CMK (cell line): Measurements from ENCODE around the gene ELMO1.

Experiments used
- DNase-seq: peaks from one replicate; pipeline ENCODE4 v3.0.0-alpha.2; 2010; ENCODE audit warnings: low read depth

ELMO1 gene

DNA sequence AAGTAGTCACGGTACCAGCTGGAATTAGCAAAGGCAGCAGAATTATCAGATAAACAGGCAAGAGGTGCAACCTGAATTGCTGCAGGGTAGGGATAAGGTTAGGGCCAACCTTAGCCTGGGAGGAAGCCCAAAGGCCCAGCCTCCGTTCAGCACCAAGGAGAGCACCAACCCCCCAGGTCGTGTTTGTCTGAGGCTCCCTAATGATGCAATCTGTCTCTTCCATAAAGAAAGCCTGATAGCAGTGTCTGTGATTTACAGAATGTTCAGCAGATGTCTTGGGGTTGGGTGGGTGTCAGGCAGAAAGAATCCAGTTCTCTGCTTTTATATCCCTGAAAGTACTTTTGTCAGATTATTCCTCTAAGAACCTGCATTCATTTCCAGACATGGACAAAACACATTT lies 396.0 kb downstream of the ELMO1 start:
- DNase-seq = no peak

DNA sequence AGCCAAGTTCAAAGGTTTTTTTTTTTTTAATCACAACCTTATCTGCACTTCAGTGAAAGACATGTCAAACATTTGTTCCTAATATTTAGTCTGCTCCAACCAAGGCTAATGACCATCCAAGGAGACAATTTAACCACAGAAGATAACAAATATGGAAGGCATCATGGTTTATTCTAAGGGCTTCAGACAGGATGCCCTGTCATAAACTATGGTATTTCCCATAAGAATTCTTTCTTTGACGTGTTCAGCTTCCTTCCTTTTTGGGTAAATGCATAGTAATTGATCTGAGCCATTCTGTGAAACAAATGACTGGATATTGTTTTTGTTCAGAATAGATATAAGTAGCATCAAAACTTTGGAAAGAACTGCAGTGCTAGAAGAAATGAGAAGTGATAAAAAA lies 397.9 kb downstream of the ELMO1 start:
- no peak for DNase-seq

DNA sequence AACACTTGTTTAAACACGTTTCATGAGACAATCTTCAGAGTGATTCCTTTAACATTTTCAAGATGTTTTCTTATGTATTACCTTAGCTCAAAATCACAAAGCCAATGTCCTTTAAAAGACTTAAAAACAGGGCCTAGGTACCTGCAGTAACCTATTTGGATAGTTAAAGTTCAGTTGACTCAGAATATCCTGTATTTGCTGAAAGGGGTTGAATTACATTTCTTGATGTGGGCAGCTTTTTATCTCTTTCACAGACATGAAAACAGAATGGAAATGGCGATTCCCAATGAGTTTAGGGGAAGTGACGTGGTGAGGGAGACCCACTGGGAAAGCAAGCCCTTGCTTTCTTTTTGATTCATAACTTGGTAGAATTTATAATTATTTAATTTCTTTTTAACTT lies 400.0 kb downstream of the ELMO1 start:
- DNase-seq = no peak

DNA sequence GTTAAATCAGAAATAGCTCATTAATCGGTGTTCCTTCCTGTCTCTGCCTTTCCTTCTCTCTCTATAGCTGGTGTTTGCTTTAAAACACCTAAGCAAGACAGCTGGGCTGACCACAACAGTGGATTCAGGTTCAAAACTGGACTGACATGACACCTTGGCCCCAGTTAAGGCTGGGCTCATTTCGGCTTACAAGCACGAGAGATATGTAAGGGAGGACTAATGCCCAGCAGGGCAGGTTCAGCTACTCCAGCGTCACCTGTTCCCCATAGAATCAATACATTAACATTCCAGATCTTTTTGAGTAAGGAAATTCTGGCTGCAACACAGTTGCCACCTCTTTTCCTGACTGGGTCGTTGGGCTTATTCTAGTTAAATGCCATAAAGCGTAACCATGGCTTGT lies 401.4 kb downstream of the ELMO1 start:
- DNase-seq = no peak

DNA sequence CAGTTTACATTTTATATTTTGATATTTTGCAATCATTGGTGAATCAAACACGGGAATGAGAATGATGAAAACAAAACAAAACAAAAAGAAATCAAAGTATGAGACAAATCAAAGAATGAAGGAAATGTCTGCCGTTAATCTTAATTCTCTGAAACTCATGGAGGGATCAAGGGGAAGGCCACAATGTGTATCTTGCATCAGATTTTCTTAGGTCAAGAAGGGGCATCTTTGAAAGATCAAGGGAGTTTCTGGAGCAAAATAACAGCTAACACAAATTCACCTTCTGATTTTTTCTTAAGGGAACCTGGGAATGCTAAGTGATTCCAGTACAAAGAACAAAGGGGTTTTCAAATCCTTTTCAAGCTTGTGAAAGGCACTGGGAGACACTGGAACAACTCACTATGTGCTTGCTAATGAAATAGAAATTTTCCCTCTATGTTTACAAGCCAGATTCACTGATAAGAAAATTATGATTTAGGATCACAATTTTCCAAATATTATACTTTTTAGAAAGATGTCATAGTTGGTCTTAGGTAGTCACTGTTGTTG lies 402.1 kb downstream of the ELMO1 start:
- no peak for DNase-seq

DNA sequence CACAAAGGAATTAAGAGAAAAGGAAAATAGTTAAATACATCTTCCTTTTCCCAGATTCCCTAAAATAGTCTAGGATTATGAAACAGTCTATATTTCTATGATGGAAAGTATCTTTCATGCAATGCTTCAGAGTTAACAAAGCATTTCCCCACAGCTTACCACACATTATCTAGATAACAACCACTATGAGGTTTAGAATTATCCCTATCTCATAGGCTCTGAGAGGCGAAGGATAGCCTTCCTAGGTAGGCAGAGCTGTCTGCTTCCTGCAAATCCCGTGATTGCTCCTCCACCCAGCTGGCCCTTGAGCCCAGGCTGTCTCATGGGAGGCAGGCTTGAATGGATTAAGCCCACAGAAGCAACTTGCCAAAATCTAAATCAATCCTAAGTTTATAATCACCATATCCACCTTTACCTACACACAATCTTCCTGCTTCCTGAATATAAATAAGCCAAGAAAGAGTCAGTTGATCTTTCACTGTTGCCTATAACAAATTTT lies 402.9 kb downstream of the ELMO1 start:
- DNase-seq = no peak

DNA sequence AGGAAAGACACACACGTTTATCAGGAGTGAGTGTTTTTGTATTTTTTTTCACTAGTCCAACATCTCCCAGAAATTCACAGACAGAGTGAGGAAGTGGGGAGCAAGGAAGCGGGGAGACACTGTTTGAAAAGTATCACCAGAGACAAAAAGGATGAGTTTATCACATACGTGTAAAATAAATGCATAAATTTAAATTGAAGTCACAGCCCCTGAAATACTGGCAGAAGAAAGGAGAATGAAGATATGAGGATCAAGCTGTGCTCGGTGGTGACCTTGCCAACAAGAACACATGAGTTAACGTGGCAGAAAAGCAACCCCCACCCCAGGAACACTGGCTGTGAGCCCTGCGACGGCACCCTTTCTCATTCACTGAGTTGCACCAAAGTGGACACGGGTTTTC lies 407.2 kb downstream of the ELMO1 start:
- DNase-seq = no peak

DNA sequence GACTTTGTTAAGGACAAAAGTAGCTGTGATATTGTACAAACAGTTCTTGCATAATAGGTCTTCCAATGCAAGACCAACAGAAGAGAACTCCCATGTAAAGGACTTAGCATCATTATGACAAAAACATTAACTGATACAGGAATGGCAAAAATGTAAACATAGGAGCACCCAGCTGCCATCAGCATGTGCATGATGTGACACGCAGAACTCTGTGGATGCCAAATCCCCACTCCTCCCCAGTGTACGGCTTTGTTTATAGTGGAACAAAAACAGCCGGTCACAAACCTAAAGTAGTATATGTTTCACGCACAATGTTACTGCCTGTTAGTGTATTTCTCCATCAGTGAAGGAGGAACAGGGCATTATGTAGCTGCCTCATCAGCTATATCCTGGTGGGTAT lies 408.3 kb downstream of the ELMO1 start:
- DNase-seq = no peak

DNA sequence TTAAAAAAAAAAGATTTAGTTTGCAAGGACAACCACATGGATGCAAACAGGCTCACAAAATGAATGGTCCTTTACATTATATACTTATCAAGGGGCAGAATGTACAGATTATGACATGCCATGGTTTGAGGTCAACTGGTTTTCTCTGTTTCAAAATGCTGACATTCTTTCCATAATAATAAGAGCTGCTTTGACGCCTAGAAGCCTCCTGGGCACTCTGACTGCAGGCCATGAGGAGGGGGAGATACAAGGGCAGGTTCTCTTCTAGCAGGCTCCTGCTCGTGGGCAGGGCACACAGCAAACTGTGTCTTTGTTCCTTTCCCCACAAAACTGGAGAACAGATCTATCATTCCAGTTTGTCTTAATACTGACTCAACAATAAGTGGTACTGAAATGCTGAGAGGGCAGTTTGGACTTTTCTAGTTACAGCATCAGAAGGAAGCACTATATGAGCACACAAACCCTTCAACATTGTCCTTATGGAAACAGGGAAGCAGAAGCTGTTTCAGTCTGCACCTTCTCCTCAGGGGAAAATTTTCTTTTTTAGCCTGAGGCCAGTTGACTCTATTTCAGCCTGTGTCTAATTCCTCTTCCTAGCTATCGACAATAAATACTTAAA lies 409.4 kb downstream of the ELMO1 start:
- no peak for DNase-seq

DNA sequence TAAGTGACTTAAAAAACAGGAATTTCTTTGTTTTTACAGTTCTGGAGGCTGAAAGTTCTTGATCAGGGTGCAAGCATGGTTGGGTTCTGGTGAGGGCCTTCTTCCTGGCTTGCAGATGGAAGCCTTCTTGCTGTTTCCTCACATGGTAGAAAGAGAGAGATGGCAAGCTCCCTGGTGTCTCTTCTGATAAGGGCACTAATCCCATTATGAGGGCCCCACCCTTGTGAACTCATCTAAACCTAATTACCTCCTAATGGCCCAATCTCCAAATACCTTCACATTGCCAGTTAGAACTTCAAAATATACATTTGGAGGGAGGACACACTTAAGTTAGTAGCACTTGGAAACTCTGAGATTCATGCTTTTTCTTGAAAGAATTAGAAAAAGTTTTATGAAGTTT lies 410.0 kb downstream of the ELMO1 start:
- no peak for DNase-seq

DNA sequence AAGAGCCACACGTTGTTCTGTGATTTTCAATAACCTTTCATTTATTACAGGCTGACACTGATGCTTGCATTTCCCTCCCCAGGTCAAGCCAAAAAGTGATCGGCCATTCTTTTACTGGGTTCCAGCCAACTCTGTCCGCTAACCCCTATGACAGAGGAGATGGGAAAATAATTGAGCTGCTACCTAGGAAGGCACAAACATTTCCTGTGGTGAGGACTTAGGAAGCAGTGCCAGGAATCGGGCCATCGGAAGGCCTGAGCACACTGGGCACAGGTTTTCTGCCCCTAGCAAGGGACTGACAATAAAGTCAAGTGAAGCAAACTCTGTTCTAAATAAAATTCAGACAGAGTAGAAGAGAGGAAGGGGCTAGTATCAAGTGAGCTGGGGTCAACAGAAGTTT lies 411.4 kb downstream of the ELMO1 start:
- DNase-seq = no peak

DNA sequence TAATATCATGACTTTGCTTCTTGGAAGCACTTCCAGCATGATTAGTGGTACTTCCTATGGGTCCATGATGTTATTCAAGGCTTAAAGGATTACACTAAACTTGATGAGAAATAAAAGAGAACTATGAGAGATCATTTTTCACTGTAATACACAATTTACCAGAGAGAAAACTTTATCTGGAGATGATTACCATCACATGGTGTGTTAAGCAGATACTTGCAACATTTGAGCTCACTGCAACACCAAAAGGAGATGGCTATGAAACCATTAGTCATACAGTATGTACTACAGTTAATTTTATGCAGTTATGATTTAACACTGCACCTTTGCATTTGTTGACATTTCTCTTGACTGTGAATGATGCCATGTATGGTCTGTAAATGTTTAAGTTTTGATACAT lies 413.0 kb downstream of the ELMO1 start:
- DNase-seq = no peak

DNA sequence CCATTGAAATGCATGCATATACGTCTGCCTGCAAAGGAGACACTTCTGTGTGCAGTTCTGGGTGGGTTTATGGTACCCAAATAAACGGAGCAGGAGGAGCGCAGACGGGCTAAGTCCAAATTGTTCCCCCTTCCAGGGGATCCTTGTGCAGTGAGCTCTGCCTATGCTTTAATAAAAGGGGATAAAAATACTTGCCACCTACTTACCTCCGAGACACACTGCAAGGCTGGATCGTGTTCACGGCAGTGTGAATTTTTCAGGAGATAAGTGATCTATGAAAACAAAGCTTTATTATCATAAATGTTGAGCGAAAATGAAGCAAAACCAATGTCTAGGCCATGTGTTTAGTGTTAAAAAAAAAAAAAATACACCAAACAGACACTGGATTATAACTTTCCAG lies 415.5 kb downstream of the ELMO1 start:
- DNase-seq = no peak

DNA sequence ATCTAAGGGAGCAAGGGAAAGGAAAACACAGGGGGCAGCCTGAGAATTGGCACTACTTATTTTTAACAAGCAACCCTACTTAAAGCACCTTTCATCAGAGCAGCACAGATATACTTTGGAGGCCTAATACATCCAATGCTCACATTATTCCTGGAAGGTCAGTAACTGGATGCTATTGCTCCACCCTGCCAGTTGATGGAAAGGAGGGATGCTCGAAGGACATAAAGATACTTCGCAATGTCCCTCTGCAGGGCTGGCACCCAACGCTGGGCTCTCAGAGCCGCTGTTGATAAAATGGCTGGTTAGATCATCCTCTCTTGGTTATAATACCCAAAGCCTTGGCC lies 416.4 kb downstream of the ELMO1 start:
- no peak for DNase-seq

DNA sequence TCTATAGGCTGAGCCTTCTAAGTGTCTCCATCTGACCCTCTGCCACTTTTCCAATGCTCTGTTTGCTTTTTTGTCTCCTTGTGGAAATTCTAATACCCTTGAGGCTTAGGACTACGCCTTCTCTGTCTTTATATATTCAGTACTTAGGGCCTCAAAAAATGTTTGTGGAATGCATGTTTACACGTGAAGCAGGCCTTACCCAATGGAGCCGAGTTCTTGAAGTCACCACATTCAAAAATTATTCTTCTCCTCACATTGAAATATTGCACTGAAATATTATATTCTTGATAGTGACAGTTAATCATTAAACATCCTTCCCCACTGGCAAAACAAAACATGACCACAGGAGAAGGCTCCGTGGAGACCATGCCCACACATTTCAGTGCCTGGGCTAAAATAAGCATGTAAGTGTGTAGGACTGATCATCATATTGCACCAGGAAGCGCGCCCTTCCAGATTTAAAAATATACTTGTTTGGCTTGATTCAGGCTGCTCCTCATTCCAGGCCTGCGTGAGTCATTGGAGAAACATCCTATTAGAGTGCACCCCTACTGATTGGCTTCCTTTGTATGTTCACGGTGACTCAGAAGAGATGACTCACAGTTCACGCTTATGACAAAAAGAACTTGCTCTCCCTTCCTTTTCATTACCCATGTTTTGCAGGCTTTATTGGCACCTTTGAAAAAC lies 416.9 kb downstream of the ELMO1 start:
- no peak for DNase-seq

DNA sequence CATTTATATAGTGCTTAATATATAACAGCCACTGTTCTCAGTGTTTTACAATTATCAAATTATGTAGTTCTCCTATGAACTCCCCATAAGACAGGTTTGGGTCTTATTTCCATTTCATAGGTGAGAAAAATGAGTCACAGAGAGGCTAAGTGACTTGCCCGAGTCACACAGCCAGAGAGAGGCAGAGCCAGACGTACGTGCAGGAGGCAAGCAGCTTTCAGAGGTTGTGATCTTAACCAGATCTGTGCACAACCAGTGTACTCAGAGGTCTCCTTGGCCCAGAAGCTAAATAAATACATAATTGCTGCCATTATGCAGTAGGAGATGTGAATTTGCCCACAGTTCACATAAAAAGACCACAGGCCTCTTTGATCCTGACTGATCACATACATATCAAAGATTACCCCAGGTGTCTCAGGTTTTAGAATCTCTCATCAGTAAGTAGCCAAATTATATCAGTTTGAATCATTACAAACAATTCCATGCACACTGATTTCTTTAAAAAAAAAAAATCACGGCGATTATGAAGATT lies 419.7 kb downstream of the ELMO1 start:
- DNase-seq = no peak

DNA sequence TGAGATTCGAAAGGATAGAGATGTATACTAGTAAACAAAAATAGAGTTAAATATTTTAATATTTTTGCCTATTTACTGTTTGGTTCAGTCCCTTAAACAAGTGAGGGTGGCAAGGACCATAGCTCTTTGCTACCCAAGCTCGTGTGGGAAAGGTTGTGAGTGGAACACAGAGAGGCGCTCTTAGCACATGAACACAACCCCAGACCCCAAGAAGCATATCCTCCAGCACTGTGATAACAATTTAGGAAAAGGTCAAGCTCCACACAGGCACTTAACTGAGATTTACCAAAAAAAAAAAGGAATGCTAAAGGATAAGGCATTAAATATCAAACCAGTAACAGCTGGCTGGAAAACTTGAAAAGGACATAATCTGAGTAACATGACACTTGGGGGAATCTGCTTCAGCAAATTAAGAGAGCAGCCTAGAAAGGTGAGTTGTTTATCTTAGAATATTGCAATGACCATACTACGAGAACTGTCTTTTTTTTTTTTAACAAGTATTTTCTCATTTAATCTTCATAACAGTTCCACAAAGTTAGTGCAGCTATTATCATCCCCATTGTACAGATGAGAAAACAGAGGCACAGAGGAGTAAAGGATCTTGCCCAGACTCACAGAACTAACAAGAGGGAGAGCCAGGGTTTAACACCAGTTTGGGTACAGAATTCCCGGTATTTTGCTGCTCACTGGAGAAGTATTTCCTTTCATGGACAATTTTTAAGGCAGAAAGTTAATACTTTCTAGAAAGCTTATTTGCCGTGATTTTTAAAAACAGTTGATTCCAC lies 420.9 kb downstream of the ELMO1 start:
- no peak for DNase-seq

DNA sequence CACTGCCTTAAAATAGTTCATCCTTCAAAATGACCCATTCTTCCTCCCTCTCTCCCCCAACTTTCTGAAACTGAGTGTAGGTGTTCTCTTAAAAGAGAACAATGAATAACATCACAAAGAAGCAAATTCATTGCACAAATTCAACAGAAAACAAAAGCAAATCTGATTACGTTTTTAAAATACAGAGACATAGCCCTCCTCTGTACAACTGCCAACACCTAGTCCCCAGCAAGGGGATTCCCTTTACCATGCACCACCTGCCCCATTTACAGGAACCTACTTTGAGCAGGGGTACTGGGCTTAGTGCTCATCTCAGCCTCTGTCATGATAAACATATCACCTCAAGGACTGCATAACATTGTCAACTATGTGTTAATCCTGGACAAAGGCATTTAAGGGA lies 421.6 kb downstream of the ELMO1 start:
- DNase-seq = no peak

DNA sequence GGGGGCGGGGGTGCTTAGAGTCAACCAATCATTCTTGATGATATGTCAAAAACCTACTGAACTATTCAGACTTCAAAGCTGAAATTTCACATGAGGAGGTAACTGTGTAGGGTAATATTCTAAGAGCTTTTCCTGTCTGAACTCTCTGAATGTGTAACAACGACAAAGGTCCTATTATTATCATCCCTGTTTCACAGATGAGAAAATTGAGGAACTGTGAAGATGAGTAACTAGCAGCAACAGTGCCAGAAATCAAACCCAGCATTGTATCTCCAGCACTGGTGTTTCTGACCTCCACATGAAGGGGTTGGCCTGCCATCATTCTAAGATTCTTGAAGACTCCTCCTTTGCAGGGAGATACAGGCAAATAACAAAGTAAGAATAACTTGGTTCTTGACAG lies 429.7 kb downstream of the ELMO1 start:
- DNase-seq = no peak

DNA sequence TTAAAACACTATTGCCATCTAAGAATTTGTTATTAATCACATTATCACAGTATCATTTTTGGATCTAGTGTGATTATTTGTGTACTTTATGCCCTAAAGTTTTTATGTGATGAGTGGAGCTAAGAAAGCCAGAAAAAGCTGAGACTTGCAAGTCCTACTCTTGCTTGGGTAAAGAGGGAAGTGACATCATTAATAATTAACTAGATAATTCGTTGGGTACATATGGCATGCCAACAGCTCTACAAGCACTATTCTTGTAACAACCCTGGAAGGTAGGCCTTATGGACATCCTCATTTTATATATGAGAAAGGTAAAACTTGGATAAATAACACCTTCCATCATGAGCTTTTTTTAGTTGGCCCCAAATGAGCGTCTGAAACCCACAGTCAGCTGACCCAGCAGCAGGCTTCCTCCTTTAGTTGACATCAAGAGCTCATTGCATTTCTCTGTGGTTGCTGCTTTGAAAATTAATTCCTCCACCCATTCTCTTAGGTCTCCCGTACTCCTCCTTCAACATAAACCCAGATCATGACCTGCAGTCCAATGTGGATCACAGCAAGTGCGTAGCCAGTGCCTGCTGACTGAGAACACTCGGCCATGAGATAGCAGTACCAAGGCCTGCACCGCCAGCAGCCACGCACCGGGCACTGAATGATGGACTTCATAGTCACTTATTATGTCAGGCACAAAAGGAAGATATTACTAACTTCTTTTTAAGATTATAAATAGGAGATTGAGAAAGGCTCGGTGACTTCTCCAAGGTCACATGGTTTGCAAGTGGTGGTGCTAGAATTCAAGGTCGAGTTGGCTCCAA lies 432.4 kb downstream of the ELMO1 start:
- no peak for DNase-seq

DNA sequence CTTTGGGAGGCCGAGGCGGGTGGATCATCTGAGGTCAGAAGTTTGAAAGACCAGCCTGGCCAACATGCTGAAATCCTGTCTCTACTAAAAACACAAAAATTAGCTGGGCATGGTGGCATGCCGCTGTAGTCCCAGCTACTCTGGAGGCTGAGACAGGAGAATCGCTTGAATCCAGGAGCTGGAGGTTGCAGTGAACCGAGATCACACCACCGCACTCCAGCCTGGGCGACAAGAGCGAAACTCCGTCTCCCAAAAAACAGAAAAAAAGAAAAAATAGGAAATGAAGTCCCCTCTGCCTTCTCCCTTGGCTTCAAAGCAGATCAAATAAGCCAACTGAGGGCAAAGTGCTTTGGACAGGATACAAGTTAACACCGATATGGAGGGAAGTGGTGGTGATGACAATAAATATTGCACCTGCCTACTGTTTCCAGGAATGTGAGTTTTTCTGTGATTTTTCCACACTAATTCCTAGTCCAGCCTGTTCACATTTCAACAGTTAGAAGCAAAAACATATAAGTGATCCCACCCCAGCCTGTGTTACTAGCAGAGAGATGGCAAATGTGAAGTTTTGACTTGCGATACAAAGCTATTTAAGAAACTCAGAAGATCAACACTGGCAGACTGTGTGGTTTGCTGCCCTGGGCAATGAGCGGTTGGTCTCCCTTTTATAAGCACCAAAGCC lies 433.2 kb downstream of the ELMO1 start:
- no peak for DNase-seq
